GM21390 (cell line): ENCODE measurements around the gene CD244.
"Not testable (repeated sequence)": the region's sequence is repeated elsewhere in the genome, so short reads cannot be mapped to it uniquely, and the experiment has no call there.

Experiments
- ATAC-seq: cut with Tn5 transposase; IDR thresholded peaks from one replicate; pipeline ENCODE4 v1.9.1; 2021; ENCODE audit not compliant: unreplicated experiment

CD244 gene, protein sequence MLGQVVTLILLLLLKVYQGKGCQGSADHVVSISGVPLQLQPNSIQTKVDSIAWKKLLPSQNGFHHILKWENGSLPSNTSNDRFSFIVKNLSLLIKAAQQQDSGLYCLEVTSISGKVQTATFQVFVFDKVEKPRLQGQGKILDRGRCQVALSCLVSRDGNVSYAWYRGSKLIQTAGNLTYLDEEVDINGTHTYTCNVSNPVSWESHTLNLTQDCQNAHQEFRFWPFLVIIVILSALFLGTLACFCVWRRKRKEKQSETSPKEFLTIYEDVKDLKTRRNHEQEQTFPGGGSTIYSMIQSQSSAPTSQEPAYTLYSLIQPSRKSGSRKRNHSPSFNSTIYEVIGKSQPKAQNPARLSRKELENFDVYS

DNA sequence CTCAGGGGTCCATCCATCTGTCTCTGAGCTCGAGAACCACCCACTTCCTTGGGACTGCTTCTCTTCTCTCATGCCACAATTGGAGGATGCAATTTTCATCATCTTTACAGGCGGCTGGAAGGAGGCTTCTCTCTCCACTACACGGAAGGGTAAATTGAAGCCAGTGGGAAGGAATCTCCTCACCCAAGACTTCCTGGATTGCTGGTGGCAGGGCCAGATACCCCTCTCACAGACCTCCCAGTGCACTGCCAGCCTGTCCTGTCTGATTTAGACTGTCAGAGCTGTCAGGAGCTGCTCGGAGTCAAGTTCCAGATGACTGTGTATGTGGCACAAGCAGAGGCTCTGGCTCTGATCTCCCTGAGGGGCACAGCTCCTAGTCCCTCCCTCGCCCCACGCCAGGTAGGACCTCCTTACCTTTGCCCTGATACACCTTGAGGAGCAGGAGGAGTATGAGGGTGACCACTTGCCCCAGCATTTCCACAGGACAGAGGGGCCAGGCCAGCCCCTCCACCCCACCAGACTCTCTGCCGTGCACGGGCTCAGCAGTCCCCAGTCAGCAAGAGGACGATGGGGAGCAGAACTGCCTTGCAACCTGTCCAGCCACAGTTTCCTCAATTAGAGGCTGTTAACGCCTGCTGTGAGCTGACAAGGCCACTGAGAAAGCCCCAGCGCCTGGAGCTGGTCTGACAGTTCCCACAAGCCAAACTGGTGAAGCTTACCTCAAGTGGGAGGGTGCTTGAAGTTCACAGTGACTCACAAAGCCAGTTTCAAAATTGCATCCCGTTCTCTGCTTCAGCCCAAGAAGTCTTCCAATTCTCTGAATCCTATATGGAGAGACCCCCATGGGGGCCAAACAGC, at the start of gene CD244:
Gene CD244, minus strand, starts transcription at position 685 of the 858 bp plus-strand sequence. Its CDS starts 210 bp downstream, at position 475.
- peak; percentile 75 for ATAC-seq

- no peak for ATAC-seq
These were observed 49.2 kb upstream of the CD244 start for GRCh38 chr1:160911925-160912324.

GRCh38 chr1:160911441-160911840, 48.8 kb upstream of the CD244 start:
- ATAC-seq = no peak

GRCh38 chr1:160910170-160910750, 47.6 kb upstream of the CD244 start:
- ATAC-seq = no peak

DNA sequence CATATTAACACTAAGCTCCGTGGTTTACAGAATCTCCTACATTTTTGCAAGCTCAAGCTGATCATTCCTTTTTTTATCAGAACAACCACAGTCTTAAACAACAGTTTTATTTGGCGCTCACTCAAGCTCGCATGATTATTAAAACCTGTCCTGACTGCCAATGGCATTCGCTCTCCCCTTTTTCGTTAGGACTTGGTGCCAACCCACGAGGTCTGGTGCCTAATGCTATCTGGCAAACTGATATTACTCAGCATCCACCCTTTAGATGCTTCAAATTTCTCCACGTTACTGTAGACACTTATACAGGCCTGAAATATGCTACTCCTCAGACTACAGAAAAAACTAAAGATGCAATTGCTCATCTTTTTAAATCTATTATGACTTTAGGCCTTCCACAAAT, 45.3 kb upstream of the CD244 start:
- no peak for ATAC-seq

GRCh38 chr1:160905617-160905989, 42.9 kb upstream of the CD244 start:
- no peak for ATAC-seq

- ATAC-seq = no peak
These were observed 42.3 kb upstream of the CD244 start for GRCh38 chr1:160904783-160905616.

DNA sequence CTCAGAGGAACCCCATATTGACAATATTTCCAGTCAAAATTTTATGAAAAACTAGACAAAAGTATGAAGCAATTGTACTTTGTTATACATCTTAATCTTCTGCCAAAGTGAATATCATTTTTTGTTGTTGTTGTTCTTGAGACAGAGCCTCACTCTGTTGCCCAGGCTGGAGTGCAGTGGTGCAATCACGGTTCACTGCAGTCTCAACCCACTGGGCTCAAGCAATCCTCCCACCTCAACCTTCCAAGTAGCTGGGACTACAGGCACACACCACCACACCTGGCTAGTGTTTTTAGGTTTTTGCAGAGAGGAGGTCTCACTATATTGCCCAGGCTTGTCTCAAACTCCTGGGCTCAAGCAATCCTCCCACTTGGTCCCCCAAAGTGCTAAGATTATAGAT, 39.6 kb upstream of the CD244 start:
- ATAC-seq = not testable (repeated sequence)

DNA sequence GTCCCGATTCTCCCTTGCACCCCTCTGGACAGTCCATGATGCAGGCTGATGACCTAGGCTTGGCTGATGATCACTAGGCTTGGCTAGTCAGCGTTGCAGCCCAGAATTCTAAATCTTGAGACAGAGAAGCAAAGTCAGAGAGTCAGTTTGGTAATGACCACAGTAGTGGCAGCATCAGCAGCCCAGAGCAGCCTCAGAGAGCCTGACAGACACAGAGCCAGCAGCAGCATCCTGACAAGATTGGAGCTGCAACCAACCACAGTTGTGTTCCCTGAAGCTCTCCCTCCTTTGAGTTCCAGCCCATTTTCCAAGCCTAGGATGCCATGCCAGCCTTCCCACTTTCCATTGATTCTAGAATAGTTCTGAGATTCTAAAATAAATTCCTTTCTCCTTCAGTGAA, 39.1 kb upstream of the CD244 start:
- no peak for ATAC-seq

DNA sequence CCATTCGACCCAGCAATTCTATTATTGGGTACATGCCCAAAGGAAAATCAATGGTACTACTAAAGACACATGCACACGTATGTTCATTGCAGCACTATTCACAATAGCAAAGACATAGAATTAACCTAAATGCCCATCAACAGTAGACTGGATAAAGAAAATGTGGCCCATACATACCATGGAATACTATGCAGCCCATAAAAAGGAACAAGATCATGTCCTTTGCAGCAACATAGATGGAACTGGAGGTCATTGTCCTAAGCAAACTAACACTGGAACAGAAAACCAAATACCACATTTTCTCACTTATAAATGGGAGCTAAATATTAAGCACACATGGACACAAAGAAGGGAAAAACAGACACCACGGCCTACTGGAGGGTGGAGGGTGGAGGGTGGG, 38.0 kb upstream of the CD244 start:
- ATAC-seq = not testable (repeated sequence)

DNA sequence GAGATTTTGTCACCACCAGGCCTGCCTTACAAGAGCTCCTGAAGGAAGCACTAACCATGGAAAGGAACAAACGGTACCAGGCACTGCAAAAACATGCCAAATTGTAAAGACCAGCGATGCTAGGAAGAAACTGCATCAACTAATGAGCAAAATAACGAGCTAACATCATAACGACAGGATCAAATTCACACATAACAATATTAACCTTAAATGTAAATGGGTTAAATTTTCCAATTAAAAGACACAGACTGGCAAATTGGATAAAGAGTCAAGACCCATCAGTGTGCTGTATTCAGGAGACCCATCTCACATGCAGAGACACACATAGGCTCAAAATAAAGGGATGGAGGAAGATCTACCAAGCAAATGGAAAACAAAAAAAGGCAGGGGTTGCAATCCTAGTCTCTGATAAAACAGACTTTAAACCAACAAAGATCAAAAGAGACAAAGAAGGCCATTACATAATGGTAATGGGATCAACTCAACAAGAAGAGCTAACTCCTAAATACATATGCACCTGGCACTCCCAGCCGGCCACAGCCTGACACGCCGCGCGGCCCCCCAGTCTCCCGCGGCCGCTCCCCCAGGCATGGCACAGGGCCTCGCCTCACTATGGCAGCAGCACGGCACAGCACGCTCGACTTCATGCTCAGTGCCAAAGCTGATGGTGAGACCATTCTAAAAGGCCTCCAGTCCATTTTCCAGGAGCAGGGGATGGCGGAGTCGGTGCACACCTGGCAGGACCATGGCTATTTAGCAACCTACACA, 31.9 kb upstream of the CD244 start:
- not testable (repeated sequence) for ATAC-seq

DNA sequence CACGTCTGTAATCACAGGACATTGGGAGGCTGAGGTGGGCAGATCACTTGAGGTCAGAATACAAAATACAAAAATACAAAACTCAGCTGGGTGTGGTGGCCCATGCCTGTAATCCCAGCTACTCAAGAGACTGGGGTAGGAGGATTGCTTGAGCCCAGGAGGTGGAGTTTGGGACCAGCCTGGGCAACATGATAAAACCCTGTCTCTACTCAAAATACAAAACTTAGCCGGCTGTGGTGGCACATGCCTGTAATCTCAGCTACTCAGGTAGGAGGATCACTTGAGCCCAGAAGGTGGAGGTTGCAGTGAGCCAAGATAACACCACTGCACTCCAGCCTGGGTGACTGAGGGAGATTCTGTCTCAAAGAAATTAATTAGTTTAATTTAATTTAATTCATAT, 28.8 kb upstream of the CD244 start:
- ATAC-seq = no peak

DNA sequence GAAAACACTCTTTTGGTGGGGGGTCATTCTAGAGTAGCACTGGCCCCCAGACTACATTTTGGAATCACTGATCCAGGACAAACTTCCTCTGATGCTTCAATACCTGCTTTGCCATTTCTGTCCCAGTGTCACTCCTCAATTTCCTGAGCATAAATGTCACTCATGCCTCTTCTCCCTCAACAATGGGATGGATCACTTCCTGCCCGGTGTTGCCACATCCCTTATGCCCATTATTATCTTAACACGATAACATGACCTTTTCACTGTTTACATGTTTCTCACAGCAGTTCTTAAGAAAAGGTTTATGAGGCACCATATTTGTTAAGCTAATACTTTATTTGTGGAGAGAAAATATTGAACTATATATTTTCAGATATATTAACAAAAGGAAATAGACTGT, 26.2 kb upstream of the CD244 start:
- no peak for ATAC-seq

DNA sequence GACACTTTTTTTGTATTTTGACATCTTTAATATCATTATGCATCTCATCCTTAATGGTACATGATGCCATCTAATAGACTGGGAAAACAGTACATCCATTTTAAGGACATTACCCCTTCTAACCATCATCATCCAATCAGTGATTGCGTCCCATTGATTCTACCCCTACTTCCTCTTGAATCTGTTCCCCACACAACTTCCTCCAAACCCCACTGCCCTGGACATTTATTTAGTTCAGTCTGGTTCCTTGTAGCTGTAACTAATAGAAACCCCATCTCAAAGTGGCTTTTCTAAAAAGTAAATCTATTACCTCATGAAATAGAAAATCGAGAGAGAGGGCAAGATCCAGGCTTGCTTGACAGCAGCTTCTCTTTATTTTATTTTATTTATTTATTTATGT, 24.4 kb upstream of the CD244 start:
- ATAC-seq = no peak

DNA sequence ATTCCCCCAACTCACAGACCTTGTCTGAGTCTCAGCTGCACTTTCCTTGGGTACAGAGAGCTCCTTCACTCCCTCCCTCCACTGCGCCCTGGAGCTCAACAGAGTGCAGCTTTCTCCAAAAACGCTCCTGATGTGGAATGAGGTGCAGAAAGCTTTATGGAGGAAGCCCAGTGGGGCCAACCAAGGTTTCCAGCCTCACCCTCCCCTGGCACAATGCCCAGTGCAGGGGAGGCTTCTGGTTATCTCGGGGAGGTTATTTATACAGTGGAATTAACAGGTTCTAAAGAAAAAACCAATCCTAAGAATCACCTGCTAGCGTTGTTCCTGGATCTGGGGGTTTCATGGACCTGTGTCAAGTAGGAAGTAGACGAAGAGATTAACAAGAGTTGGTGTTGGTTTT, 22.4 kb upstream of the CD244 start, which contains the start of gene ITLN1:
Gene ITLN1, minus strand, starts transcription at position 139 of the 400 bp plus-strand sequence. CDS start 303 bp downstream, outside the sequence.
- ATAC-seq = no peak

GRCh38 chr1:160884579-160884978, 21.9 kb upstream of the CD244 start:
- ATAC-seq = no peak

DNA sequence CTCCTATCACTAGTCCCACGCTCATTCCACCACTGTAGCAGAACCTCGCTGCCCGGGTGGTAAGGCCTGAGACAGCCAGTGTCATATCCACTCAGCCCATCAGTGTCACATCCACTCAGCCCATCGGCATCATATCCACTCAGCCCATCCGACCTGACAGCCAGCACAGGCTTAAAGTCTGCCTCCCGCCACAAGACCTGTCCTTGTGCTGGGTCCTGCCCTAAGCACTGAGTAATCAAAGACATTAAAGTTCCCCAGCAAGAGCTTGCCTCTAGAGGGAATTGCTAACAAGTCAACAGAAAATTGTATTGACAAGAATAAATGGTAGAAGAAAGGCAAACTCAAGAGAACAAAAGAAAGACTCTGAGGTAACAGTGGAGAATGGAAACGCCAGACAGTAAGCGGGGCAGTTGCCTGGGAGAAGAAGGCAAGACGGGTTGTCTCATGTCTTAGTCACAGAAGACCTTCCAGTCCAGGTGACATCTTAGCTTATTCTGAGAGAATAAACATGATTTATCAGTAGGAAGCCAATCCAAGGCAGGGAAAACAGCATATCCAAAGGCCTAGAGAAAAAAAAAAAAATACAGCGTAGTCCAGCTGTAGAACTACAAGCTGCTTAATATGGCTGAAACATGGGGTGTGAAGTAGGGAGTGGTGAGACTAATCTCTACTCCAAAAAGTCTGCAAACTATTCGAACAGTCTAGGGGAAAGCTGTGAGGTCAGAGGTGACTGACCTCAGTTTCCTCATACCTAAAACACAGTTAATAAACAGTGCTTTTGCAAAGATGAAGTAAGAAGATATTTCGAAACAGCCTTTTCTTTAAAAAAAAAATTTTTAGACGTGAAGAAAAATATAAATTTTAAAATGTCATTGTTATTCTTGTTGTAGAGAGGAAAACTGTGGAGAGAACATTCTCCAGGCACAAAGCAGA, 21.2 kb upstream of the CD244 start:
- no peak for ATAC-seq

GRCh38 chr1:160882582-160882981, 19.9 kb upstream of the CD244 start:
- no peak for ATAC-seq

DNA sequence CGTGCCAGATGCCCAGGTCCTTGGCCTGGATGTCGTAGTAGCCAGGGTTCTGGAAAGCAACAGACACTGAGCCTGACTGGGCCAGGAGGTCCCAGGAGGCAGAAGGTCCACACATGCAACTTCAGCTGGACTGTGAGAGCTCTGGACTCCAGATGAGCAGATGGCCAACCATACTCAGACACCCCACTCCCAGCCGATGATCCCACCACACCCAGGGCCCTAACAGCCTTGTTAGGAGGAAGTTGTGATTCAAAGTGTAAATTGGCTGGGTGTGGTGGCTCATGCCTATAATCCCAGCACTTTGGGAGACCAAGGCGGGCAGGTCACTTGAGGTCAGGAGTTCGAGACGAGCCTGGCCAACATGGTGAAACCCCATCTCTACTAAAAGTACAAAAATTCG, 18.6 kb upstream of the CD244 start:
- not testable (repeated sequence) for ATAC-seq
